ENCODE data around the gene IGFBP7. TPM values are rescaled to one million over a fixed set of nuclear protein-coding genes. Genes with fewer than 3 reads are reported as not detected.

The IGFBP7 gene
- 4.4 and 4.5 TPM in 2 replicates for total RNA-seq

GRCh38 chr4:57109847-57110639 is at the start of gene IGFBP7:
IGFBP7 (minus strand) TSS chr4:57110385; CDS start chr4:57110351, 34 bp downstream.

Small RNA genes lying within 50 kb of the gene (small RNA-seq; reads per million reads assigned to genes)
- gene RNU6-998P: not detected

Other genes starting within 250 kb of the IGFBP7 start
- gene REST, start 202.5 kb downstream of the IGFBP7 start, total RNA-seq: 28.3 and 38.3 TPM in 2 replicates
- gene NOA1, start 132.8 kb downstream of the IGFBP7 start, total RNA-seq: 24.3 and 26.0 TPM in 2 replicates
- gene POLR2B, start 131.5 kb downstream of the IGFBP7 start, total RNA-seq: 85.6 and 106 TPM in 2 replicates